ENCODE data around the gene MCM3.

DNA sequence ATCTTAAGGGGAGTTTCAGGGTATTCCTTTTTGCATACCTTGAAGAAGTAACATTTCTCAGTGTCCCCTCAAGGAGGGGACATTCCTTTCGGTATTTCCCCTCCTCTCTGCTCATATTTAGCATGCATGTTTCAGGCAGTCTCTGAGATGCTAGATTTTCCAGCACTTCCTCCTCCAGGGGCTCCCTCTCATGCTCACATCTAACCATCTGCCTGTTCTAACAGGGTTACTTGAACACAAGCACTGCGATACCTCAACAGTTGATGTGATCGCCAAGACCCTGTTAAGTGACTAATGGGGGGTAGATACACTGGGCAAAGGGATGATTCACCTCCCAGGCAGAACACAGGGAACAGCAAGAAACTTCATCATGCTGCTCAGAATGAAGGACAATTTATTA lies 12.9 kb upstream of the MCM3 start:
- TF ChIP-seq CTCF (IDR thresholded peaks at IDR 0.05) (no peak), POLR2A (IDR thresholded peaks at IDR 0.05) (no peak)
